ENCODE results near the gene THAP7. TPM values are rescaled to one million over a fixed set of nuclear protein-coding genes. Genes with fewer than 3 reads are reported as not detected.

THAP7 gene
- total and polyA plus RNA-seq, 9 of the 15 experiments (the other 6 are each of a cell fraction or from before 2014, with no cell fraction given) = 7.9 to 263 (median 84.1) TPM

DNA sequence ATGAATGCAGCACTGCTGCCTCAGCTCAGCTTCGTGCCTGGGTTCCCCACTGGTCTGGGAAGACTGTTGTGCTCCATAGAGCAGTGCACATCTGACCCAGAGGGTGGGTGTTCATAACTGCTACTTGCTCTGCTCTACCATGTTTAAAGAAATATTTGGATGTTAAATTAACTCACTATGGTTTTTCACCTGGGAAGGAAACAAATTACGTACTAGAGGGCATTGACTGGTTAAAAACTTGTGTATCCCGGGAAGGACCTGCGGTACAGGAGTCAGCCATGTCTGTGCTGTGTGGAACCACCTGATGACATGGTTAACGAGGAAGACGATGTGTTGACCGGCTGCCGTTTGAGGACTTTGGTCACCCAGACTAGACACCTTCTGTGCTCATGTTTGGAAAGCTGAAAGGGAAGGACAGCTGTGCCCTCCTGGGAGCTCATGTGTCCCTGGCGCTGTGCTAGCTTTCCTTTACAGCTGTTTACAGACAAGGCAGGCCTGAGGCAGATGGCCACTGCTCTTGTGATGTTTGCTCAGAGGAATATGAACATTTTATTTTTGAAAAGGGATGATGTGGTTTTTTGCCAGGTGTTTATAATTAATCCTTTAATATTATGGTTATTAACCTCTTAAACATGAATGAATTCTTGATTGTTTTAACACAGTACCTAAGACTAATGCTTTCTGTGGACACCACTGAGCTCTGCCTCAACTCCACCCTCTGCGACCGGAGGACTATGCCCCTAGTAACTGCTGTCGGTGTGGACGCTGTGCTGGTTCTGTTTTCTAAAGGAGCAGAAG lies 49.2 kb downstream of the THAP7 start:
- no peaks in the 10 kb centered on the region for H3K27me3 ChIP-seq (ENCODE audit: control insufficient read depth in 2 of 2, insufficient read depth in 2 of 2, low read length in 2 of 2)
- no peak overlapping the region for H2AFZ ChIP-seq (ENCODE audit: low read depth, low read length)
- intact Hi-C loops (cut with micrococcal nuclease) = no loop called here
- peak overlapping the region in 1 of 2 experiments; percentile 10; a peak in 1 of 4 replicates for H3K9ac ChIP-seq (ENCODE audit: insufficient read depth in 1 of 2, low read depth in 2 of 2, low read length in 2 of 2)
- in situ Hi-C loops (cut with MboI) = loop anchor here (25.0 kb wide), 1 partner anchor 185 kb away; no protein-coding TSS in a partner anchor
- peaks cover 71% of the 10 kb centered on the region for H4K20me1 ChIP-seq (replicated peaks; ENCODE audit: control insufficient read depth, insufficient read depth, low read length)
- H3K36me3 ChIP-seq (ENCODE audit: control insufficient read depth, insufficient read depth, low read length) = peaks cover 67% of the 10 kb centered on the region
- BruUV-seq (replicated peaks) = TSS peak; percentile 29
- H3K79me2 ChIP-seq (ENCODE audit: control insufficient read depth, insufficient read depth, low read length) = peaks cover 55% of the 10 kb centered on the region
- H3K9me3 ChIP-seq (replicated peaks; ENCODE audit: control insufficient read depth, insufficient read depth, low read depth, low read length) = no peaks in the 10 kb centered on the region
- H3K4me2 ChIP-seq (ENCODE audit: insufficient read depth, low read length) = no peak overlapping the region
- no peak overlapping the region; the same call in 2 of the 3 replicates for H3K27ac ChIP-seq (ENCODE audit: extremely low read depth, low read depth, low read length)
- peaks cover 0 to 25% of the 10 kb centered on the region in 2 experiments; a peak in 2 of 5 replicates for H3K4me1 ChIP-seq (replicated peaks in 1 of 2; ENCODE audit: control insufficient read depth in 2 of 2, insufficient read depth in 2 of 2, low read length in 2 of 2)
- WGBS (ENCODE audit: insufficient coverage, low coverage, missing lambda C conversion rate) = 92% methylated on average over 13 of the region's 13 CpGs
- ATAC-seq (peak; percentile 2; the same call in 1 of the 3 replicates), FAIRE-seq (no peak), DNase-seq (ENCODE audit: extremely low read depth in 1 of 4, low spot score in 3 of 4) (no peak)
- peaks cover 4% of the 10 kb centered on the region for H3K9me1 ChIP-seq (ENCODE audit: control insufficient read depth, insufficient read depth, low read length)
- ChIA-PET CTCF (ENCODE audit: low intra/inter-chr PET ratio) (no interaction called here), POLR2A (interaction anchor here (0.5 to 64.4 kb wide), 12 partner anchors 8 to 149 kb away, joined by 3 to 1556 read pairs (median 15); partner anchors contain the start of genes AIFM3, CRKL and LZTR1)
- no peak overlapping the region for H3K4me3 ChIP-seq
- TF ChIP-seq, protein P1, sequence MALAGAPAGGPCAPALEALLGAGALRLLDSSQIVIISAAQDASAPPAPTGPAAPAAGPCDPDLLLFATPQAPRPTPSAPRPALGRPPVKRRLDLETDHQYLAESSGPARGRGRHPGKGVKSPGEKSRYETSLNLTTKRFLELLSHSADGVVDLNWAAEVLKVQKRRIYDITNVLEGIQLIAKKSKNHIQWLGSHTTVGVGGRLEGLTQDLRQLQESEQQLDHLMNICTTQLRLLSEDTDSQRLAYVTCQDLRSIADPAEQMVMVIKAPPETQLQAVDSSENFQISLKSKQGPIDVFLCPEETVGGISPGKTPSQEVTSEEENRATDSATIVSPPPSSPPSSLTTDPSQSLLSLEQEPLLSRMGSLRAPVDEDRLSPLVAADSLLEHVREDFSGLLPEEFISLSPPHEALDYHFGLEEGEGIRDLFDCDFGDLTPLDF (CRISPR knock-in tag; IDR thresholded peaks at IDR 0.05) = peak; percentile 72; the same call in 1 of the 2 replicates
- TF ChIP-seq SRSF3 (IDR thresholded peaks at IDR 0.05; ENCODE audit: insufficient read depth, low read length) (no peak), ZNF445 (CRISPR knock-in tag; IDR thresholded peaks at IDR 0.05; ENCODE audit: low read depth) (0 out of 2 replicates have a peak, but pooled peaks have one; percentile 43), WHSC1 (IDR thresholded peaks at IDR 0.05; ENCODE audit: low read length) (peak; percentile 96), HDAC6 (IDR thresholded peaks at IDR 0.05; ENCODE audit: low read depth, low read length) (peak; percentile 21; the same call in 1 of the 2 replicates), ZNF707 (CRISPR knock-in tag; conservative IDR thresholded peaks at IDR 0.05) (peak; percentile 3; the same call in 1 of the 2 replicates), ZNF212 (CRISPR knock-in tag; IDR thresholded peaks at IDR 0.05) (0 out of 2 replicates have a peak, but pooled peaks have one; percentile 19), RBM22 (IDR thresholded peaks at IDR 0.05; ENCODE audit: low read depth, low read length, poor library complexity, severe bottlenecking) (peak; percentile 24), TAF7 (tag; IDR thresholded peaks at IDR 0.05) (peak; percentile 19; the same call in 1 of the 2 replicates), SREBF1 (IDR thresholded peaks at IDR 0.05; ENCODE audit: borderline replicate concordance, low read depth, low read length) (0 out of 2 replicates have a peak, but pooled peaks have one; percentile 28), ZNF436 (CRISPR knock-in tag; IDR thresholded peaks at IDR 0.05) (no peak), TEAD4 (IDR thresholded peaks at IDR 0.05; ENCODE audit: low read length) (no peak), TEAD4 (CRISPR knock-in tag; IDR thresholded peaks at IDR 0.05; ENCODE audit: borderline replicate concordance) (0 out of 2 replicates have a peak, but pooled peaks have one; percentile 8), ZBTB7A (IDR thresholded peaks at IDR 0.05; ENCODE audit: borderline replicate concordance, control insufficient read depth, low read depth, low read length) (no peak)
- TF ChIP-seq, protein P2, sequence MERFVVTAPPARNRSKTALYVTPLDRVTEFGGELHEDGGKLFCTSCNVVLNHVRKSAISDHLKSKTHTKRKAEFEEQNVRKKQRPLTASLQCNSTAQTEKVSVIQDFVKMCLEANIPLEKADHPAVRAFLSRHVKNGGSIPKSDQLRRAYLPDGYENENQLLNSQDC (CRISPR knock-in tag; IDR thresholded peaks at IDR 0.05) = peak; percentile 25; the same call in 1 of the 2 replicates
- TF ChIP-seq, protein P3, sequence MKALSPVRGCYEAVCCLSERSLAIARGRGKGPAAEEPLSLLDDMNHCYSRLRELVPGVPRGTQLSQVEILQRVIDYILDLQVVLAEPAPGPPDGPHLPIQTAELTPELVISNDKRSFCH (CRISPR knock-in tag; IDR thresholded peaks at IDR 0.05) = no peak
- TF ChIP-seq, protein P3 (tag; IDR thresholded peaks at IDR 0.05) = no peak
- TF ChIP-seq, protein P4, sequence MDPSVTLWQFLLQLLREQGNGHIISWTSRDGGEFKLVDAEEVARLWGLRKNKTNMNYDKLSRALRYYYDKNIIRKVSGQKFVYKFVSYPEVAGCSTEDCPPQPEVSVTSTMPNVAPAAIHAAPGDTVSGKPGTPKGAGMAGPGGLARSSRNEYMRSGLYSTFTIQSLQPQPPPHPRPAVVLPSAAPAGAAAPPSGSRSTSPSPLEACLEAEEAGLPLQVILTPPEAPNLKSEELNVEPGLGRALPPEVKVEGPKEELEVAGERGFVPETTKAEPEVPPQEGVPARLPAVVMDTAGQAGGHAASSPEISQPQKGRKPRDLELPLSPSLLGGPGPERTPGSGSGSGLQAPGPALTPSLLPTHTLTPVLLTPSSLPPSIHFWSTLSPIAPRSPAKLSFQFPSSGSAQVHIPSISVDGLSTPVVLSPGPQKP (CRISPR knock-in tag; IDR thresholded peaks at IDR 0.05) = no peak
